Keratinocyte (primary cell): Measurements from ENCODE around the gene UBE2I.

Source experiments
- EZH2 ChIP-seq: IDR thresholded peaks from one replicate; pipeline ENCODE4 v1.6.1; 2012; ENCODE audit warnings: inconsistent platforms, mild to moderate bottlenecking, low read length, moderate library complexity
- TF ChIP-seq, protein P1 (sequence below), 3 experiments: IDR thresholded peaks in 1 of 3; conservative IDR thresholded peaks in 1 of 3; optimal IDR thresholded peaks in 1 of 3; 2 replicates in 2 of 3; 3 replicates in 1 of 3; pipeline versions ENCODE3 to v1.5.1; 2011; ENCODE audit warnings: low read length in 3 of 3, mild to moderate bottlenecking in 3 of 3, moderate library complexity in 2 of 3, control low read depth in 1 of 3, inconsistent platforms in 1 of 3; ENCODE audit not compliant: insufficient read depth in 2 of 3; ENCODE audit errors: extremely low read depth in 1 of 3

GRCh38 chr16:1262846-1263221 lies 46.6 kb upstream of the UBE2I start:
- TF ChIP-seq, protein P1, sequence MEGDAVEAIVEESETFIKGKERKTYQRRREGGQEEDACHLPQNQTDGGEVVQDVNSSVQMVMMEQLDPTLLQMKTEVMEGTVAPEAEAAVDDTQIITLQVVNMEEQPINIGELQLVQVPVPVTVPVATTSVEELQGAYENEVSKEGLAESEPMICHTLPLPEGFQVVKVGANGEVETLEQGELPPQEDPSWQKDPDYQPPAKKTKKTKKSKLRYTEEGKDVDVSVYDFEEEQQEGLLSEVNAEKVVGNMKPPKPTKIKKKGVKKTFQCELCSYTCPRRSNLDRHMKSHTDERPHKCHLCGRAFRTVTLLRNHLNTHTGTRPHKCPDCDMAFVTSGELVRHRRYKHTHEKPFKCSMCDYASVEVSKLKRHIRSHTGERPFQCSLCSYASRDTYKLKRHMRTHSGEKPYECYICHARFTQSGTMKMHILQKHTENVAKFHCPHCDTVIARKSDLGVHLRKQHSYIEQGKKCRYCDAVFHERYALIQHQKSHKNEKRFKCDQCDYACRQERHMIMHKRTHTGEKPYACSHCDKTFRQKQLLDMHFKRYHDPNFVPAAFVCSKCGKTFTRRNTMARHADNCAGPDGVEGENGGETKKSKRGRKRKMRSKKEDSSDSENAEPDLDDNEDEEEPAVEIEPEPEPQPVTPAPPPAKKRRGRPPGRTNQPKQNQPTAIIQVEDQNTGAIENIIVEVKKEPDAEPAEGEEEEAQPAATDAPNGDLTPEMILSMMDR (optimal IDR thresholded peaks at IDR 0.05 in 1 of 3, IDR thresholded peaks at IDR 0.05 in 1 of 3, conservative IDR thresholded peaks at IDR 0.05 in 1 of 3; ENCODE audit: extremely low read depth in 1 of 3, insufficient read depth in 2 of 3, low read length in 3 of 3): no peak
- no peak for TF ChIP-seq EZH2
